Stromal cell of bone marrow (primary cell): ENCODE measurements around the gene KLHL33.
A peak's percentile ranks its signal among the peaks of the same experiment; 100 is the strongest.
"Not testable (repeated sequence)": the region's sequence is repeated elsewhere in the genome, so short reads cannot be mapped to it uniquely, and the experiment has no call there.

ENCODE experiments used
- DNase-seq: peaks from one replicate; pipeline ENCODE4 v3.0.0-alpha.2; 2012; ENCODE audit warnings: low read depth

The KLHL33 gene

GRCh38 chr14:20435582-20436362 lies at the start of gene KLHL33:
Gene KLHL33 (minus strand): TSS chr14:20436166. CDS start chr14:20435811, 355 bp downstream.
- DNase-seq, result no peak

GRCh38 chr14:20482382-20482781 lies 46.4 kb upstream of the KLHL33 start:
- DNase-seq, result no peak

GRCh38 chr14:20478894-20479293 lies 42.9 kb upstream of the KLHL33 start:
- no peak for DNase-seq

- no peak for DNase-seq
Observed at GRCh38 chr14:20477211-20477876, 41.4 kb upstream of the KLHL33 start.

- DNase-seq, result no peak
Observed at GRCh38 chr14:20476776-20477175, 40.8 kb upstream of the KLHL33 start.

- no peak for DNase-seq
Observed at GRCh38 chr14:20472536-20473169, 36.7 kb upstream of the KLHL33 start.

- no peak for DNase-seq
Observed at GRCh38 chr14:20470603-20470901, 34.6 kb upstream of the KLHL33 start.

- DNase-seq, result peak; percentile 80
Observed at GRCh38 chr14:20469890-20470602, 34.1 kb upstream of the KLHL33 start.

- DNase-seq, result peak; percentile 80
Observed at GRCh38 chr14:20469242-20469889, 33.4 kb upstream of the KLHL33 start, which contains the start of gene PNP. Gene PNP (plus strand): TSS chr14:20469406. CDS start chr14:20469525, 119 bp downstream.

GRCh38 chr14:20468764-20469241 lies 32.8 kb upstream of the KLHL33 start:
- no peak for DNase-seq

GRCh38 chr14:20461225-20462141 lies 25.5 kb upstream of the KLHL33 start, which contains the start of gene PIP4P1:
Gene PIP4P1 (minus strand): TSS chr14:20461434. CDS start chr14:20461325, 109 bp downstream.
- DNase-seq, result peak; percentile 100

GRCh38 chr14:20460458-20461224 lies 24.7 kb upstream of the KLHL33 start:
- no peak for DNase-seq

- no peak for DNase-seq
Observed at GRCh38 chr14:20458031-20458789, 22.2 kb upstream of the KLHL33 start.

GRCh38 chr14:20456971-20457370 lies 21.0 kb upstream of the KLHL33 start:
- DNase-seq, result no peak

- peak; percentile 71 for DNase-seq
Observed at GRCh38 chr14:20455355-20456300, 19.7 kb upstream of the KLHL33 start.

GRCh38 chr14:20454516-20455354 lies 18.8 kb upstream of the KLHL33 start, which contains the start of the genes APEX1 and OSGEP:
Gene APEX1 (plus strand): TSS chr14:20455226. CDS start chr14:20455646, 420 bp downstream.
Gene OSGEP (minus strand): TSS chr14:20454812. CDS start chr14:20454683, 129 bp downstream.
- peak; percentile 97 for DNase-seq

- not testable (repeated sequence) for DNase-seq
Observed at GRCh38 chr14:20452831-20453230, 16.9 kb upstream of the KLHL33 start.
